PC-3 (cell line): Measurements from ENCODE around the gene MOB2. TPM values are rescaled to one million over a fixed set of nuclear protein-coding genes. Genes with fewer than 3 reads are reported as not detected.

Experiments
- ATAC-seq: fragments of 200-7000 bp; cut with Tn5 transposase; 2 replicates; pipeline ENCODE4 v1.9.1; 2020; ENCODE audit warnings: mild to moderate bottlenecking, moderate library complexity
- BruUV-seq: library from RNA; stranded (reverse); fragments of 400-500 nt; replicated peaks from 2 replicates; lab custom pipeline; 2021; lab: Mats Ljungman, UMichigan
- CTCF ChIA-PET: fragments of 300-600 bp; sonication (Branson Sonifier 250); formaldehyde crosslinking; loops from one replicate; lab custom pipeline; 2022; ENCODE audit warnings: antibody characterized with exemption; lab: Charles Lee
- POLR2A ChIA-PET: fragments of 300-600 bp; sonication (Branson Sonifier 250); formaldehyde crosslinking; loops from one replicate; lab custom pipeline; 2022; ENCODE audit warnings: antibody characterized with exemption; ENCODE audit not compliant: unreplicated experiment; lab: Charles Lee
- DNase-seq: peaks from one replicate; pipeline ENCODE4 v3.0.0-alpha.2; 2015
- H2AFZ ChIP-seq: fragments of 300-600 bp; sonication (generic); 2 replicates; pipeline ENCODE4 v1.6.0; 2016; ENCODE audit warnings: antibody characterized with exemption, low read length
- H3F3A ChIP-seq: fragments of 300-600 bp; sonication (generic); one replicate; pipeline ENCODE4 v1.6.0; 2017; ENCODE audit warnings: antibody characterized with exemption, low read length, control low read depth, mild to moderate bottlenecking; ENCODE audit not compliant: unreplicated experiment
- H3K27ac ChIP-seq: fragments of 300-600 bp; sonication (generic); 2 replicates; pipeline ENCODE4 v1.5.1; 2016; ENCODE audit warnings: mild to moderate bottlenecking, low read length
- H3K27me3 ChIP-seq: fragments of 300-600 bp; sonication (generic); 2 replicates; pipeline ENCODE4 v1.6.1; 2016; ENCODE audit warnings: low read length, mixed read lengths
- H3K36me3 ChIP-seq: fragments of 300-600 bp; sonication (generic); 2 replicates; pipeline ENCODE4 v1.6.1; 2016; ENCODE audit warnings: low read depth, mixed run types, low read length, mixed read lengths
- H3K4me1 ChIP-seq: fragments of 300-600 bp; sonication (generic); 2 replicates; pipeline ENCODE4 v1.5.1; 2016; ENCODE audit warnings: low read length; ENCODE audit not compliant: insufficient read depth
- H3K4me2 ChIP-seq: fragments of 300-600 bp; sonication (generic); 2 replicates; pipeline ENCODE4 v1.6.0; 2016; ENCODE audit warnings: low read length
- H3K4me3 ChIP-seq: fragments of 300-600 bp; sonication (generic); 2 replicates; pipeline ENCODE4 v1.5.1; 2016; ENCODE audit warnings: mild to moderate bottlenecking, low read length, mixed read lengths
- H3K79me2 ChIP-seq: fragments of 300-600 bp; sonication (generic); 2 replicates; pipeline ENCODE4 v1.6.1; 2017; ENCODE audit warnings: low read length, mixed read lengths
- H3K9ac ChIP-seq: fragments of 300-600 bp; sonication (generic); 2 replicates; pipeline ENCODE4 v1.6.0; 2016; ENCODE audit warnings: mild to moderate bottlenecking, low read length
- H3K9me2 ChIP-seq: fragments of 300-600 bp; sonication (generic); replicated peaks from 2 replicates; pipeline ENCODE4 v1.6.1; 2016; ENCODE audit warnings: mixed run types, low read length, mixed read lengths
- H3K9me3 ChIP-seq: fragments of 300-600 bp; sonication (generic); 2 replicates; pipeline ENCODE4 v1.6.1; 2016; ENCODE audit warnings: low read length, mixed read lengths
- H4K20me1 ChIP-seq: fragments of 300-600 bp; sonication (generic); 2 replicates; pipeline ENCODE4 v1.6.1; 2016; ENCODE audit warnings: low read length, mixed read lengths
- CTCF ChIP-seq: fragments of 300-600 bp; sonication (generic); conservative IDR thresholded peaks from 2 replicates; pipeline ENCODE4 v1.5.1; 2017; ENCODE audit warnings: antibody characterized with exemption, low read depth, mild to moderate bottlenecking, low read length
- EZH2 ChIP-seq: fragments of 300-600 bp; sonication (generic); IDR thresholded peaks from one replicate; pipeline ENCODE4 v1.6.1; 2017; ENCODE audit warnings: antibody characterized with exemption, mild to moderate bottlenecking, low read length; ENCODE audit not compliant: unreplicated experiment
- EZH2phosphoT487 ChIP-seq: fragments of 300-600 bp; sonication (generic); IDR thresholded peaks from 2 replicates; pipeline ENCODE4 v1.6.1; 2018; ENCODE audit warnings: mild to moderate bottlenecking, antibody characterized with exemption, low read length, borderline replicate concordance
- intact Hi-C: fragments of 100-400 bp; cut with micrococcal nuclease; formaldehyde crosslinking; loops from 2 replicates; pipeline ENCODE4 v1.9.0; 2023
- total RNA-seq: library from RNA; depleted of rRNA; stranded (reverse); fragments of >200 nt; gene quantifications from 2 replicates; pipeline ENCODE4 v1.2.3, GENCODE V29; 2014

The MOB2 gene
- total RNA-seq, 1 experiment from 2014 or later, result 31.0 TPM

GRCh38 chr11:1484061-1484671 lies 2.4 kb downstream of the MOB2 start:
- BruUV-seq, result no TSS peak
- ATAC-seq (no peak), DNase-seq (no peak)
- H3K27me3 ChIP-seq, result no peaks in the 10 kb centered on the region
- ChIA-PET POLR2A (no interaction called here), CTCF (no interaction called here)
- H3K9me3 ChIP-seq, result no peaks in the 10 kb centered on the region
- no peaks in the 10 kb centered on the region for H3K4me1 ChIP-seq
- H2AFZ ChIP-seq, result no peak overlapping the region
- no peak overlapping the region for H3K4me2 ChIP-seq
- H3K9me2 ChIP-seq, result no peaks in the 10 kb centered on the region
- H3K27ac ChIP-seq, result no peak overlapping the region
- H3F3A ChIP-seq, result no peaks in the 10 kb centered on the region
- no peaks in the 10 kb centered on the region for H3K36me3 ChIP-seq
- TF ChIP-seq EZH2 (no peak), CTCF (no peak), EZH2phosphoT487 (no peak)
- intact Hi-C loops, result no loop called here
- H4K20me1 ChIP-seq, result no peaks in the 10 kb centered on the region
- H3K79me2 ChIP-seq, result 0 out of 2 replicates have a peak, but pooled peaks cover 3% of the 10 kb centered on the region
- no peak overlapping the region for H3K9ac ChIP-seq
- H3K4me3 ChIP-seq, result no peak overlapping the region

- Histone ChIP-seq H3K36me3 (no peaks in the 10 kb centered on the region), H3K27ac (no peak overlapping the region), H3K9ac (no peak overlapping the region), H3K9me3 (no peaks in the 10 kb centered on the region), H2AFZ (no peak overlapping the region), H3K4me1 (no peaks in the 10 kb centered on the region), H3K9me2 (no peaks in the 10 kb centered on the region), H4K20me1 (no peaks in the 10 kb centered on the region), H3K27me3 (no peaks in the 10 kb centered on the region), H3F3A (no peaks in the 10 kb centered on the region), H3K79me2 (0 out of 2 replicates have a peak, but pooled peaks cover 3% of the 10 kb centered on the region), H3K4me2 (no peak overlapping the region), H3K4me3 (no peak overlapping the region)
- DNase-seq, result no peak
- no peak for ATAC-seq
- intact Hi-C loops, result no loop called here
- ChIA-PET POLR2A (no interaction called here), CTCF (no interaction called here)
- TF ChIP-seq EZH2phosphoT487 (no peak), EZH2 (no peak), CTCF (no peak)
- BruUV-seq, result no TSS peak
Measured at GRCh38 chr11:1483445-1483961, 3.1 kb downstream of the MOB2 start.
